ENCODE results near the gene RAB3C. TPM values are rescaled to one million over a fixed set of nuclear protein-coding genes. Genes with fewer than 3 reads are reported as not detected.

The RAB3C gene
- total RNA-seq, 1 donor from 2014 or later: 0.52 TPM

- Histone ChIP-seq H3K9ac (ENCODE audit: low read depth in 1 of 3, low read length in 3 of 3) (no peak overlapping the region), H3K27me3 (ENCODE audit: control insufficient read depth in 3 of 3, insufficient read depth in 3 of 3, low read length in 3 of 3) (no peaks in the 10 kb centered on the region), H3K4me1 (ENCODE audit: control insufficient read depth in 3 of 3, insufficient read depth in 3 of 3, low read length in 3 of 3) (no peaks in the 10 kb centered on the region), H3K27ac (ENCODE audit: low read depth, low read length) (no peak overlapping the region), H3K4me3 (ENCODE audit: low read length in 3 of 3) (no peak overlapping the region), H3K9me3 (ENCODE audit: control insufficient read depth in 3 of 3, low read length in 3 of 3) (no peaks in the 10 kb centered on the region), H3K36me3 (ENCODE audit: control insufficient read depth in 3 of 3, insufficient read depth in 3 of 3, low read length in 3 of 3) (no peaks in the 10 kb centered on the region)
These were observed 217.5 kb downstream of the RAB3C start for GRCh38 chr5:58800356-58800755.

GRCh38 chr5:58800861-58801540, 218.1 kb downstream of the RAB3C start:
- H3K9me3 ChIP-seq (ENCODE audit: control insufficient read depth in 3 of 3, low read length in 3 of 3): no peaks in the 10 kb centered on the region
- no peak overlapping the region for H3K4me3 ChIP-seq (ENCODE audit: low read length in 3 of 3)
- no peaks in the 10 kb centered on the region for H3K27me3 ChIP-seq (ENCODE audit: control insufficient read depth in 3 of 3, insufficient read depth in 3 of 3, low read length in 3 of 3)
- H3K4me1 ChIP-seq (ENCODE audit: control insufficient read depth in 3 of 3, insufficient read depth in 3 of 3, low read length in 3 of 3): no peaks in the 10 kb centered on the region
- H3K27ac ChIP-seq (ENCODE audit: low read depth, low read length): no peak overlapping the region
- no peak overlapping the region for H3K9ac ChIP-seq (ENCODE audit: low read depth in 1 of 3, low read length in 3 of 3)
- H3K36me3 ChIP-seq (ENCODE audit: control insufficient read depth in 3 of 3, insufficient read depth in 3 of 3, low read length in 3 of 3): no peaks in the 10 kb centered on the region

DNA sequence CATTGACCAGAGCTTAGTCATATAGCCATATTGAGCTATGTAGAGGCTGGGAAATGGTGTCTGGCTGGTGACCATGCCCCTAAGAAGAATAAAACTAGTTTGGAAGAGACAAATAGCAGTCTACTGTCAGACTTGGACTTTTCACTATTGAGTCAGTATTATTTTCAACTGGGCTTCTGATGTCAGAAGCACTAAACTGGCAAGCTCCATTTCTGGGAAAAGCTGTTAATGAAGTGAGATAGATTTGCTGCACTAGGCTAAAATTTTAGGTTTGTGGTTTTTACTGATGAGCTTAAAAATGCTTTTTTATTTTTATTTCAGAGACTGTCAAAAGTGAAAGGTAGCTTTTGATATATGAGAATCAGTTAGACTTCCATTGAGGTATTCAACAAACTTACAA, 220.2 kb downstream of the RAB3C start:
- no peak overlapping the region for H3K9ac ChIP-seq (ENCODE audit: low read depth in 1 of 3, low read length in 3 of 3)
- no peaks in the 10 kb centered on the region for H3K27me3 ChIP-seq (ENCODE audit: control insufficient read depth in 3 of 3, insufficient read depth in 3 of 3, low read length in 3 of 3)
- no peaks in the 10 kb centered on the region for H3K36me3 ChIP-seq (ENCODE audit: control insufficient read depth in 3 of 3, insufficient read depth in 3 of 3, low read length in 3 of 3)
- no peaks in the 10 kb centered on the region for H3K4me1 ChIP-seq (ENCODE audit: control insufficient read depth in 3 of 3, insufficient read depth in 3 of 3, low read length in 3 of 3)
- no peak overlapping the region for H3K27ac ChIP-seq (ENCODE audit: low read depth, low read length)
- no peak overlapping the region for H3K4me3 ChIP-seq (ENCODE audit: low read length in 3 of 3)
- no peaks in the 10 kb centered on the region for H3K9me3 ChIP-seq (ENCODE audit: control insufficient read depth in 3 of 3, low read length in 3 of 3)

DNA sequence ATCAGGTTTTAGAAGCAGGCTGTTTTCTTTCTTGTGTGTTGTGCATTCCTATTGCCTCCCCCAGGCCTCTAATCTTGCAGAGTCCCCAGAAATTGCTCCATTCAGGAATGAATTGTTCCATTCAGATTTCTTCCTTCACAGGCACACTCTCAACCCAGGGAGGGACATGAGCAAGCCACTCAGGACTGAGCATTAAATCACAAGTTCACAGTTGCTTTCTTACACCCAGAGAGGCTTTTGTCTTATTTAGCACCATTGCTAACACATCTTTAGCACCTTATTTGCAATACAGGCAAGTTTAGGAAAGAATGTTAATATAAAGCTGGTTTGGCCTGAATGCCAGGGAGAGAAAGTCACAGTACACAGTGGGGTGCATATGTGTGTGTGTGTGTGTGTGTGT, 221.4 kb downstream of the RAB3C start:
- Histone ChIP-seq H3K27ac (ENCODE audit: low read depth, low read length) (no peak overlapping the region), H3K9me3 (ENCODE audit: control insufficient read depth in 3 of 3, low read length in 3 of 3) (no peaks in the 10 kb centered on the region), H3K27me3 (ENCODE audit: control insufficient read depth in 3 of 3, insufficient read depth in 3 of 3, low read length in 3 of 3) (no peaks in the 10 kb centered on the region), H3K36me3 (ENCODE audit: control insufficient read depth in 3 of 3, insufficient read depth in 3 of 3, low read length in 3 of 3) (no peaks in the 10 kb centered on the region), H3K4me1 (ENCODE audit: control insufficient read depth in 3 of 3, insufficient read depth in 3 of 3, low read length in 3 of 3) (no peaks in the 10 kb centered on the region), H3K9ac (ENCODE audit: low read depth in 1 of 3, low read length in 3 of 3) (no peak overlapping the region), H3K4me3 (ENCODE audit: low read length in 3 of 3) (no peak overlapping the region)

DNA sequence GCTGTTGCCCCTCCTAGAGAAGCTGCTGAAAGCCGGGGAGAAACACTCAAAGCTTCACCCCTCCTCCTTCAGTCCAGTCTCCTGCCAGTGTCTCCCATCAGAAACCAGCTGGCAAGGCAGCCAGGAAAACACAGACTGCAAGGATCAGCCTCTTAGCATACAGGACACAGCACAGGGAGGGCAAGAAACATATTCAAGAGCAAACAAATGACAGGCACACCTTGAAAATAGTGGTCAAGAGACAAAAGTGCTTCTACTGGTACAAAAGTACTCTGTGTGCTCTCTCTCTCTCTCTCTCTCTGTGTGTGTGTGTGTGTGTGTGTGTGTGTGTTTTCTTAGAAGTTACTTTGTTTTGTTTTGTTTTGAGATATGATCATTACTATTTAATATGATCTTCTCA, 227.2 kb downstream of the RAB3C start:
- Histone ChIP-seq H3K9ac (ENCODE audit: low read depth in 1 of 3, low read length in 3 of 3) (no peak overlapping the region), H3K4me1 (ENCODE audit: control insufficient read depth in 3 of 3, insufficient read depth in 3 of 3, low read length in 3 of 3) (no peaks in the 10 kb centered on the region)

GRCh38 chr5:58813855-58814254, 231.0 kb downstream of the RAB3C start:
- Histone ChIP-seq H3K9me3 (ENCODE audit: control insufficient read depth in 3 of 3, low read length in 3 of 3) (no peaks in the 10 kb centered on the region), H3K4me3 (ENCODE audit: low read length in 3 of 3) (no peak overlapping the region), H3K27me3 (ENCODE audit: control insufficient read depth in 3 of 3, insufficient read depth in 3 of 3, low read length in 3 of 3) (no peaks in the 10 kb centered on the region), H3K4me1 (ENCODE audit: control insufficient read depth in 3 of 3, insufficient read depth in 3 of 3, low read length in 3 of 3) (no peaks in the 10 kb centered on the region), H3K36me3 (ENCODE audit: control insufficient read depth in 3 of 3, insufficient read depth in 3 of 3, low read length in 3 of 3) (no peaks in the 10 kb centered on the region), H3K27ac (ENCODE audit: low read depth, low read length) (no peak overlapping the region), H3K9ac (ENCODE audit: low read depth in 1 of 3, low read length in 3 of 3) (no peak overlapping the region)

More for the DNA sequence above, 227.2 kb downstream of the RAB3C start:
- Histone ChIP-seq H3K36me3 (ENCODE audit: control insufficient read depth in 3 of 3, insufficient read depth in 3 of 3, low read length in 3 of 3) (no peaks in the 10 kb centered on the region), H3K9me3 (ENCODE audit: control insufficient read depth in 3 of 3, low read length in 3 of 3) (no peaks in the 10 kb centered on the region), H3K27ac (ENCODE audit: low read depth, low read length) (no peak overlapping the region), H3K27me3 (ENCODE audit: control insufficient read depth in 3 of 3, insufficient read depth in 3 of 3, low read length in 3 of 3) (no peaks in the 10 kb centered on the region), H3K4me3 (ENCODE audit: low read length in 3 of 3) (no peak overlapping the region)

DNA sequence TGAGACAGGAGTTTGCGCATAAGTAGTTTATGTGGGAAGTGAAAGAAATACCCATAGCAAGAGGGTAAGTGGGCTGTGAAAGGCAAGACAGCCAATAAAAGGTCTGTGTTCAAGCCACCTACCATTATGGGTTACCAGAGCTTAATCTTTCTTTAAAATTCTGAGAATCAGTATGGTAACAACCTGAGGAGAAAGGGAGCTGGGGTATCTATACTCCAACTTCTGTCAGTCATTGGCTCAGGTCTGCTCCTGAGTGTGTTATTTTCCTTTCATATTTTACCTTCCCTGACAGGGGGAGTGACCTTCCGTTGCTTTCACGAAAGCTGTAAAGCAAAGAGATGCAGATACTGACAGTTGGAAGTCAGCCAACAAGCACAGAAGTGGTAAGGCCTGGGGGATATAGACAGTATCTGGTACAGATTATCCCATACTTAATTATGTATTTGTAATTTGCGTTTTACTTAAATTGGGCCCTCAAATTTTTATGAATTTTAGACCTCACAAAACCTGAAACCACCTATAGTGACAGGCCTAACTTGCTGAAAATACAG, 233.4 kb downstream of the RAB3C start:
- H3K9me3 ChIP-seq (ENCODE audit: control insufficient read depth in 3 of 3, low read length in 3 of 3): no peaks in the 10 kb centered on the region
- no peaks in the 10 kb centered on the region for H3K36me3 ChIP-seq (ENCODE audit: control insufficient read depth in 3 of 3, insufficient read depth in 3 of 3, low read length in 3 of 3)
- no peak overlapping the region for H3K9ac ChIP-seq (ENCODE audit: low read depth in 1 of 3, low read length in 3 of 3)
- no peaks in the 10 kb centered on the region for H3K4me1 ChIP-seq (ENCODE audit: control insufficient read depth in 3 of 3, insufficient read depth in 3 of 3, low read length in 3 of 3)
- H3K27me3 ChIP-seq (ENCODE audit: control insufficient read depth in 3 of 3, insufficient read depth in 3 of 3, low read length in 3 of 3): no peaks in the 10 kb centered on the region
- no peak overlapping the region for H3K27ac ChIP-seq (ENCODE audit: low read depth, low read length)
- no peak overlapping the region for H3K4me3 ChIP-seq (ENCODE audit: low read length in 3 of 3)

DNA sequence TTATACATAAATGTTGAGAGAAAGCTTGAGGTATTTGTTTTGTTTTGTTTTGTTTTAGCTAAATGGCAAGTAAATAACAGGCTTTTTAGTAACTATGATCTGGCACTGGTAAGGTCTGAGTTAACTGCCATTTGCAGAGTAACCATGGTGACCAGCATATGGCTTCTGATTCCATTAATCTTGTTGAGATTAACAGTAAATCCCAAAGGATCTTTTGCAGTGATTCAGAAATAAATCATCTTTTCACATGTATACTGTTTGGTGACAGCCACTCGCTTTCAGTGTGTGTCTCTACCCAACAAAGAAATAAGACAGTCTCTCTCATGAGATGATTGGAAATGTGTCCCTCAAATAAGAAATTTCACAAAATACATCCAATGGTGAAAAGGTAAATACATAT, 235.6 kb downstream of the RAB3C start:
- no peaks in the 10 kb centered on the region for H3K9me3 ChIP-seq (ENCODE audit: control insufficient read depth in 3 of 3, low read length in 3 of 3)
- H3K36me3 ChIP-seq (ENCODE audit: control insufficient read depth in 3 of 3, insufficient read depth in 3 of 3, low read length in 3 of 3): no peaks in the 10 kb centered on the region
- H3K4me1 ChIP-seq (ENCODE audit: control insufficient read depth in 3 of 3, insufficient read depth in 3 of 3, low read length in 3 of 3): no peaks in the 10 kb centered on the region
- no peak overlapping the region for H3K27ac ChIP-seq (ENCODE audit: low read depth, low read length)
- H3K27me3 ChIP-seq (ENCODE audit: control insufficient read depth in 3 of 3, insufficient read depth in 3 of 3, low read length in 3 of 3): no peaks in the 10 kb centered on the region
- H3K4me3 ChIP-seq (ENCODE audit: low read length in 3 of 3): no peak overlapping the region
- H3K9ac ChIP-seq (ENCODE audit: low read depth in 1 of 3, low read length in 3 of 3): no peak overlapping the region

DNA sequence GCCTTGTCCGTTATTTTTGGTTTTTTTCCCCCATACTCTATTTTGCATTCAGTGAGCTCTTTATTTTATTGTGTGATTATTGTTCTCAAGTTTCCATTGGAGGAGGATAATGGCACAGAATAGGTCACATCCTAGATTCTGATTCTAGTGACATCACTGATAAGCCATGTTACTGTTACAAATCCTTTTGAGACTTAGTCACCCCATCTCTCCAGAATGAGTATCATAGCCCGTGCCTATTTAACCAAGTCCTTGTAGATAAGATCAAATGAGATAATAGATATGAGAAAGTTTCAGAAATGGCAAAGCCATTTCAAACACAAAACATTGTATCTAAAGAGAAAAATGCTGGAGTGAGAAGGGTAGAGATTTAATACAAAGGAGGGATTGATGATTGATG, 242.6 kb downstream of the RAB3C start:
- no peak overlapping the region for H3K9ac ChIP-seq (ENCODE audit: low read depth in 1 of 3, low read length in 3 of 3)

DNA sequence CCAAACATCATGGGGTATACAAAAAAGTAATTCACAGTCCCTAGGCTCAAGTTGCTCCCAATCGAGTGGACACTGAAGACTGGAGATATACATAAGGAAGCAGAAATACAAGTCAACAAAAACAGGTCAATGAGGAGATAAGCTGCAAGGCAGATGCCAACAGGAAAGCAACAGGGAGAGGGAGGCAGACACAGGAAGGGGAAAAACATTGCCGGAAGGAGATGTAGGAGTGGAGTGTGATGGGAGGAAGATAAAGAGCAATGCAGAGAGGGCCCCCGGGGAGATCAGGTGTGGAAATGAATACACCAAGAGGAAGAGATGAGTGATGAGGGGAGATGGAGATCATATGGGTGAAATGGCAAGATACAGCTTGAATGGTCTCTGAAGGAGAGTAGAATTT, 243.0 kb downstream of the RAB3C start:
- Histone ChIP-seq H3K4me3 (ENCODE audit: low read length in 3 of 3) (no peak overlapping the region), H3K9ac (ENCODE audit: low read depth in 1 of 3, low read length in 3 of 3) (no peak overlapping the region)

More for the DNA sequence above, 242.6 kb downstream of the RAB3C start:
- H3K27me3 ChIP-seq (ENCODE audit: control insufficient read depth in 3 of 3, insufficient read depth in 3 of 3, low read length in 3 of 3): no peaks in the 10 kb centered on the region
- no peaks in the 10 kb centered on the region for H3K4me1 ChIP-seq (ENCODE audit: control insufficient read depth in 3 of 3, insufficient read depth in 3 of 3, low read length in 3 of 3)
- no peaks in the 10 kb centered on the region for H3K36me3 ChIP-seq (ENCODE audit: control insufficient read depth in 3 of 3, insufficient read depth in 3 of 3, low read length in 3 of 3)
- no peaks in the 10 kb centered on the region for H3K9me3 ChIP-seq (ENCODE audit: control insufficient read depth in 3 of 3, low read length in 3 of 3)
- no peak overlapping the region for H3K4me3 ChIP-seq (ENCODE audit: low read length in 3 of 3)
- no peak overlapping the region for H3K27ac ChIP-seq (ENCODE audit: low read depth, low read length)

More for the DNA sequence above, 243.0 kb downstream of the RAB3C start:
- Histone ChIP-seq H3K36me3 (ENCODE audit: control insufficient read depth in 3 of 3, insufficient read depth in 3 of 3, low read length in 3 of 3) (no peaks in the 10 kb centered on the region), H3K27ac (ENCODE audit: low read depth, low read length) (no peak overlapping the region), H3K4me1 (ENCODE audit: control insufficient read depth in 3 of 3, insufficient read depth in 3 of 3, low read length in 3 of 3) (no peaks in the 10 kb centered on the region), H3K9me3 (ENCODE audit: control insufficient read depth in 3 of 3, low read length in 3 of 3) (no peaks in the 10 kb centered on the region), H3K27me3 (ENCODE audit: control insufficient read depth in 3 of 3, insufficient read depth in 3 of 3, low read length in 3 of 3) (no peaks in the 10 kb centered on the region)
